Tibial nerve (tissue), 4 donors: ENCODE measurements around the gene CREBRF.

Experiments
- CTCF ChIP-seq, 5 experiments: fragments of 200-600 bp in 3 of 5; fragments of 450-650 bp in 2 of 5; sonication (generic) in 3 of 5; IDR thresholded peaks; one replicate each; pipeline ENCODE4 v1.5.1; 2016 to 2019; ENCODE audit warnings: antibody characterized with exemption in 5 of 5, mild to moderate bottlenecking in 3 of 5, moderate library complexity in 2 of 5
- EP300 ChIP-seq, 2 donors: sonication (generic); formaldehyde crosslinking; IDR thresholded peaks; one replicate each; pipeline ENCODE4 v1.6.1; 2017; ENCODE audit warnings: antibody characterized with exemption in 2 of 2, mild to moderate bottlenecking in 1 of 2
- POLR2A ChIP-seq, 2 donors: fragments of 450-650 bp; IDR thresholded peaks; one replicate each; pipeline ENCODE4 v1.6.1; 2017; ENCODE audit warnings: antibody characterized with exemption in 2 of 2, mild to moderate bottlenecking in 2 of 2, moderate library complexity in 2 of 2

- TF ChIP-seq CTCF (IDR thresholded peaks at IDR 0.05) (no peak), POLR2A (IDR thresholded peaks at IDR 0.05) (no peak), EP300 (IDR thresholded peaks at IDR 0.05) (no peak)
These were observed 132.1 kb downstream of the CREBRF start for GRCh38 chr5:173188280-173188679.
